ENCODE measurements around the gene ABCD1. TPM values are rescaled to one million over a fixed set of nuclear protein-coding genes. Genes with fewer than 3 reads are reported as not detected.
"Not testable (repeated sequence)": the region's sequence is repeated elsewhere in the genome, so short reads cannot be mapped to it uniquely, and the experiment has no call there.

The ABCD1 gene
- total RNA-seq, 1 donor from 2014 or later, result 15.1 TPM

GRCh38 chrX:153725832-153726285 is 1.2 kb downstream of the ABCD1 start:
- Histone ChIP-seq H3K9me3 (no peaks in the 10 kb centered on the region), H3K27ac (peak overlapping the region; percentile 83), H3K4me1 (peaks cover 27% of the 10 kb centered on the region), H3K4me3 (peak overlapping the region; percentile 38), H3K36me3 (peaks cover 3% of the 10 kb centered on the region), H3K27me3 (no peaks in the 10 kb centered on the region)
- no peak for ATAC-seq
- DNase-seq, result no peak
- TF ChIP-seq CTCF (IDR thresholded peaks at IDR 0.05), result no peak
- intact Hi-C loops (cut with DNase I), result no loop called here

GRCh38 chrX:153726286-153727122 is 1.8 kb downstream of the ABCD1 start:
- peak; percentile 82 for DNase-seq
- intact Hi-C loops (cut with DNase I), result no loop called here
- Histone ChIP-seq H3K27ac (peak overlapping the region; percentile 83), H3K9me3 (no peaks in the 10 kb centered on the region), H3K27me3 (no peaks in the 10 kb centered on the region), H3K36me3 (no peaks in the 10 kb centered on the region), H3K4me1 (peaks cover 27% of the 10 kb centered on the region), H3K4me3 (peak overlapping the region; percentile 38)
- TF ChIP-seq CTCF (IDR thresholded peaks at IDR 0.05), result no peak
- peak; percentile 49 for ATAC-seq

GRCh38 chrX:153727123-153727931 is 2.7 kb downstream of the ABCD1 start:
- H3K9me3 ChIP-seq, result no peaks in the 10 kb centered on the region
- peak overlapping the region; percentile 38 for H3K4me3 ChIP-seq
- TF ChIP-seq CTCF (IDR thresholded peaks at IDR 0.05), result no peak
- intact Hi-C loops (cut with DNase I), result no loop called here
- ATAC-seq, result no peak
- H3K27ac ChIP-seq, result peak overlapping the region; percentile 83
- H3K27me3 ChIP-seq, result no peaks in the 10 kb centered on the region
- peak; percentile 74 for DNase-seq
- H3K4me1 ChIP-seq, result peaks cover 27% of the 10 kb centered on the region
- no peaks in the 10 kb centered on the region for H3K36me3 ChIP-seq

- H3K4me3 ChIP-seq, result no peak overlapping the region
- H3K36me3 ChIP-seq, result no peaks in the 10 kb centered on the region
- intact Hi-C loops (cut with DNase I), result no loop called here
- H3K27ac ChIP-seq, result peak overlapping the region; percentile 83
- H3K27me3 ChIP-seq, result no peaks in the 10 kb centered on the region
- peaks cover 27% of the 10 kb centered on the region for H3K4me1 ChIP-seq
- no peak for TF ChIP-seq CTCF (IDR thresholded peaks at IDR 0.05)
- DNase-seq (no peak), ATAC-seq (no peak)
- no peaks in the 10 kb centered on the region for H3K9me3 ChIP-seq
These were observed 3.4 kb downstream of the ABCD1 start for GRCh38 chrX:153728095-153728494.

GRCh38 chrX:153728951-153729631 is 4.4 kb downstream of the ABCD1 start:
- H3K36me3 ChIP-seq, result no peaks in the 10 kb centered on the region
- intact Hi-C loops (cut with DNase I), result no loop called here
- no peaks in the 10 kb centered on the region for H3K9me3 ChIP-seq
- no peak for TF ChIP-seq CTCF (IDR thresholded peaks at IDR 0.05)
- no peak overlapping the region for H3K27ac ChIP-seq
- H3K27me3 ChIP-seq, result no peaks in the 10 kb centered on the region
- peaks cover 27% of the 10 kb centered on the region for H3K4me1 ChIP-seq
- ATAC-seq, result no peak
- no peak for DNase-seq
- H3K4me3 ChIP-seq, result no peak overlapping the region

GRCh38 chrX:153730115-153730514 is 5.5 kb downstream of the ABCD1 start:
- H3K4me3 ChIP-seq; ATAC-seq; H3K27ac ChIP-seq; H3K27me3 ChIP-seq; H3K9me3 ChIP-seq; DNase-seq; H3K36me3 ChIP-seq; intact Hi-C loops (cut with DNase I): not testable (repeated sequence)
- H3K4me1 ChIP-seq, result peaks cover 26% of the 10 kb centered on the region

Measured in upper lobe of right lung (tissue), 1 donor.